Pons (tissue), 1 donor: Measurements from ENCODE around the gene HIBADH.
A peak's percentile ranks its signal among the peaks of the same experiment; 100 is the strongest.

Experiments
- DNase-seq: peaks from one replicate; pipeline ENCODE4 v3.0.0-alpha.2; 2016; ENCODE audit warnings: low spot score

The HIBADH gene

GRCh38 chr7:27662490-27663205 lies at the start of gene HIBADH:
HIBADH (minus strand) TSS chr7:27662883; CDS start chr7:27662788, 95 bp downstream.
- DNase-seq, result peak; percentile 99

GRCh38 chr7:27712217-27712616 lies 49.5 kb upstream of the HIBADH start:
- no peak for DNase-seq

- no peak for DNase-seq
These were observed 46.7 kb upstream of the HIBADH start for GRCh38 chr7:27709137-27710075.

- DNase-seq, result no peak
These were observed 45.8 kb upstream of the HIBADH start for GRCh38 chr7:27708485-27708884.

- no peak for DNase-seq
These were observed 42.5 kb upstream of the HIBADH start for GRCh38 chr7:27705200-27705594.

GRCh38 chr7:27704422-27705199 lies 41.9 kb upstream of the HIBADH start:
- DNase-seq, result no peak

- DNase-seq, result no peak
These were observed 40.5 kb upstream of the HIBADH start for GRCh38 chr7:27703181-27703580.

- DNase-seq, result peak; percentile 46
These were observed 37.8 kb upstream of the HIBADH start for GRCh38 chr7:27700501-27700900.

GRCh38 chr7:27699751-27700150 lies 37.1 kb upstream of the HIBADH start:
- DNase-seq, result no peak

- peak; percentile 32 for DNase-seq
These were observed 35.3 kb upstream of the HIBADH start for GRCh38 chr7:27697861-27698430.

- DNase-seq, result no peak
These were observed 32.4 kb upstream of the HIBADH start for GRCh38 chr7:27695096-27695495.

- DNase-seq, result peak; percentile 61
These were observed 31.1 kb upstream of the HIBADH start for GRCh38 chr7:27693794-27694193.

- no peak for DNase-seq
These were observed 28.0 kb upstream of the HIBADH start for GRCh38 chr7:27690649-27691048.

- DNase-seq, result peak; percentile 28
These were observed 27.0 kb upstream of the HIBADH start for GRCh38 chr7:27689591-27690164.

- no peak for DNase-seq
These were observed 26.5 kb upstream of the HIBADH start for GRCh38 chr7:27689150-27689549.

- no peak for DNase-seq
These were observed 26.0 kb upstream of the HIBADH start for GRCh38 chr7:27688646-27689045.

- DNase-seq, result no peak
These were observed 25.4 kb upstream of the HIBADH start for GRCh38 chr7:27688056-27688455.

GRCh38 chr7:27686315-27686714 lies 23.6 kb upstream of the HIBADH start:
- DNase-seq, result no peak

GRCh38 chr7:27685893-27686292 lies 23.2 kb upstream of the HIBADH start:
- DNase-seq, result no peak

- DNase-seq, result no peak
These were observed 22.5 kb upstream of the HIBADH start for GRCh38 chr7:27685209-27685608.

- no peak for DNase-seq
These were observed 21.8 kb upstream of the HIBADH start for GRCh38 chr7:27684491-27684890.

GRCh38 chr7:27680610-27681009 lies 17.9 kb upstream of the HIBADH start:
- no peak for DNase-seq
